B cell (primary cell): Measurements from ENCODE around the gene SLC35G3. TPM values are rescaled to one million over a fixed set of nuclear protein-coding genes. Genes with fewer than 3 reads are reported as not detected.

ENCODE experiments used
- ATAC-seq: fragments of 200-7000 bp; cut with Tn5 transposase; one replicate; pipeline ENCODE4 v1.10.0; 2021; ENCODE audit warnings: low read depth, mild to moderate bottlenecking, moderate number of reproducible peaks, moderate library complexity
- CTCF ChIA-PET: fragments of 350-600 bp; sonication (Branson Sonifier 250); formaldehyde crosslinking; loops from one replicate; lab custom pipeline; 2021; ENCODE audit warnings: antibody characterized with exemption, inconsistent platforms; lab: Charles Lee
- POLR2A ChIA-PET: fragments of 350-600 bp; sonication (Branson Sonifier 250); formaldehyde crosslinking; loops from one replicate; lab custom pipeline; 2021; ENCODE audit warnings: antibody characterized with exemption; lab: Charles Lee
- DNase-seq: peaks from one replicate; pipeline ENCODE4 v3.0.0; 2013
- H2AFZ ChIP-seq: 2 replicates; pipeline ENCODE4 v1.6.1; 2012; ENCODE audit warnings: mild to moderate bottlenecking, low read depth, low read length; ENCODE audit not compliant: insufficient read depth, poor library complexity, severe bottlenecking
- H3K27ac ChIP-seq, 2 donors: 1 replicate in 1 of 2; 2 replicates in 1 of 2; pipeline ENCODE4 v1.5.1; 2012 to 2013; ENCODE audit warnings: low read length in 2 of 2, mild to moderate bottlenecking in 2 of 2, moderate library complexity in 1 of 2
- H3K27me3 ChIP-seq, 4 experiments: fragments of 200-600 bp in 1 of 4; sonication (generic) in 1 of 4; replicated peaks in 1 of 4; 1 replicate in 2 of 4; 2 replicates in 2 of 4; pipeline versions ENCODE4 v1.6.1 to v1.7.0; 2013 to 2016; ENCODE audit warnings: low read length in 3 of 4, mild to moderate bottlenecking in 2 of 4, mixed read lengths in 1 of 4, moderate library complexity in 1 of 4; ENCODE audit not compliant: insufficient read depth in 4 of 4, control insufficient read depth in 3 of 4; ENCODE audit errors: control extremely low read depth in 1 of 4
- H3K36me3 ChIP-seq, 2 experiments: replicated peaks in 1 of 2; 1 replicate in 1 of 2; 2 replicates in 1 of 2; pipeline versions ENCODE4 v1.6.1 to v1.7.1; 2013; ENCODE audit warnings: low read length in 1 of 2; ENCODE audit not compliant: insufficient read depth in 2 of 2, control insufficient read depth in 1 of 2; ENCODE audit errors: control extremely low read depth in 1 of 2, extremely low read depth in 1 of 2
- H3K4me1 ChIP-seq, 2 donors: fragments of 200-600 bp in 1 of 2; sonication (generic) in 1 of 2; 1 replicate in 1 of 2; 2 replicates in 1 of 2; pipeline versions ENCODE4 v1.5.1 to v1.6.1; 2013 to 2017; ENCODE audit warnings: low read length in 2 of 2; ENCODE audit not compliant: control insufficient read depth in 2 of 2, insufficient read depth in 2 of 2
- H3K4me2 ChIP-seq: replicated peaks from 2 replicates; pipeline ENCODE3; 2012; ENCODE audit warnings: mild to moderate bottlenecking, low read depth, low read length; ENCODE audit not compliant: poor library complexity, severe bottlenecking
- H3K4me3 ChIP-seq, 5 experiments: fragments of 200-600 bp in 1 of 5; sonication (generic) in 1 of 5; 1 replicate in 3 of 5; 2 replicates in 2 of 5; pipeline versions ENCODE4 v1.5.1 to v1.7.0; 2011 to 2016; ENCODE audit warnings: low read length in 4 of 5, mild to moderate bottlenecking in 4 of 5, low read depth in 2 of 5, control low read depth in 1 of 5, moderate library complexity in 1 of 5; ENCODE audit not compliant: insufficient read depth in 1 of 5; ENCODE audit errors: control extremely low read depth in 1 of 5, extremely low read depth in 1 of 5
- H3K79me2 ChIP-seq: fragments of 200-600 bp; sonication (generic); one replicate; pipeline ENCODE4 v1.6.0; 2016; ENCODE audit warnings: low read length; ENCODE audit not compliant: control insufficient read depth, insufficient read depth
- H3K9ac ChIP-seq: fragments of 200-600 bp; sonication (generic); 2 replicates; pipeline ENCODE4 v1.6.1; 2017; ENCODE audit warnings: mild to moderate bottlenecking, low read length, moderate library complexity
- H3K9me3 ChIP-seq, 3 donors: one replicate each; pipeline versions ENCODE4 v1.6.1 to v1.7.1; 2013; ENCODE audit warnings: low read length in 2 of 3; ENCODE audit not compliant: control insufficient read depth in 2 of 3, insufficient read depth in 1 of 3; ENCODE audit errors: control extremely low read depth in 1 of 3
- H4K20me1 ChIP-seq: 2 replicates; pipeline ENCODE4 v1.6.0; 2012; ENCODE audit warnings: mild to moderate bottlenecking, low read length; ENCODE audit not compliant: insufficient read depth, control insufficient read depth, poor library complexity, severe bottlenecking
- H3K27ac Mint-ChIP-seq: one replicate; pipeline ENCODE4 v1.8.0; 2021; ENCODE audit warnings: mixed read lengths
- H3K27me3 Mint-ChIP-seq: one replicate; pipeline ENCODE4 v1.8.0; 2021; ENCODE audit warnings: mixed read lengths
- H3K4me1 Mint-ChIP-seq: one replicate; pipeline ENCODE4 v1.8.0; 2021; ENCODE audit warnings: mixed read lengths
- H3K4me3 Mint-ChIP-seq: one replicate; pipeline ENCODE4 v1.8.0; 2021; ENCODE audit warnings: mixed read lengths
- H3K9me3 Mint-ChIP-seq: one replicate; pipeline ENCODE4 v1.8.0; 2022; ENCODE audit warnings: mixed read lengths; ENCODE audit not compliant: insufficient read depth
- EZH2 ChIP-seq: IDR thresholded peaks from 2 replicates; pipeline ENCODE4 v1.6.1; 2012; ENCODE audit warnings: borderline replicate concordance, low read depth, mild to moderate bottlenecking, moderate library complexity, low read length; ENCODE audit not compliant: insufficient read depth, poor library complexity, severe bottlenecking
- WGBS: methylation state at CpG from one replicate; pipeline ENCODE4 v1.1.5; 2013; ENCODE audit warnings: missing lambda C conversion rate; ENCODE audit not compliant: insufficient coverage; 5-methylcytosine and 5-hydroxymethylcytosine counted together
- intact Hi-C: fragments of 100-400 bp; cut with micrococcal nuclease; formaldehyde crosslinking; loops from one replicate; pipeline ENCODE4 v1.10.0; 2022
- polyA plus RNA-seq: library from polyadenylated mRNA; depleted of rRNA; stranded (reverse); fragments of >200 nt; gene quantifications from 2 replicates; pipeline ENCODE4 v1.2.3, GENCODE V29; 2012
- total RNA-seq, 2 donors: library from RNA; stranded (reverse); fragments of 120-200 nt in 1 of 2; gene quantifications; 1 replicate in 1 of 2; 2 replicates in 1 of 2; pipeline versions ENCODE4 v1.2.3 to v1.2.4, GENCODE V29; 2013 to 2022
- TF ChIP-seq, protein P1 (sequence below): fragments of 200-600 bp; IDR thresholded peaks from one replicate; pipeline ENCODE4 v1.8.0; 2022; ENCODE audit warnings: antibody characterized with exemption, mild to moderate bottlenecking

The SLC35G3 gene
- total and polyA plus RNA-seq, 2 donors (not counting 1 experiment from before 2014, with no cell fraction given): not detected

DNA sequence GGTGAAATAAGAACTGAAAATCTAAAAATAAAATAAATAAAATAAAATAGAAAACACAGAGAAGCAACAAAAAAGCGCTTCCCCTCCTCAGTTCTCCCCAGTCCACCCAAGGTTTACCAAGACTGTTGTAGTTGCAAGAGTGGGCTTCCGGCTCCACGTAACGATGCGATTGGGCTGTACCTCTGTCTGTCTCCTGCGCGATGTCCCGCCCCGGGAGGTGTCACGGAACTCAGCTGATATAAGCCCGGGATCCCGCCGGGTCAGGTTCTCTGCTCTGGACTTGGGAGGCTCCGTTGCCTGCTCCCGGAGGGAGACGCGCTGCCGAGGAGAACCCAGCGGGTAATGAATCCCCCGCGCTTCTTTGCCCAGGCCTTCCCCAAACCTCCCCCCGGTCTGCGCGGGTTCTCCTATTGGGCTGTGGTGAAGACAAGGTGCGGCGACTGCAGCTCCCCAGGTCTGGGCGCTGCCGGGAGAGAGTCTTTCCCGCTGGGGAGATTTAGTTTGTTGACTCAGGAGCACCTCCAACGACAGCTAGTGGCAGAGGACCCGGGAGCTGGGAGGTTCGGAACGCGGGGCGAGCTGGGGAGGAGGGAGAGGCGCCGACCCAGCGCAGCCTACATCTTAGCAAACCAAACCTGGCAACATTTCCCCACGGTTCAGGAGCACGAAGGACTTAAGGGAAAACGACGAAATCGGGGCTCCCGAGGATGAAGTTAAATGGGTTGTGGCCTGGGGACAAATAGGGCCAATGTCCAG is 48.8 kb upstream of the SLC35G3 start, which contains the start of gene SLFN5:
Gene SLFN5, plus strand, starts transcription at position 268 of the 756 bp plus-strand sequence. CDS start 15,619 bp downstream, outside the sequence.
- ChIA-PET POLR2A (interaction anchor here (0.5 kb wide), 1 partner anchor 62 kb away, joined by 4 read pairs; no protein-coding TSS in a partner anchor), CTCF (interaction anchor here (1.2 kb wide), 2 partner anchors 14 to 295 kb away, joined by 4 read pairs; partner anchors contain the start of gene SLFN12L)
- Histone ChIP-seq H3K4me2 (peak within 1 kb of the TSS; percentile 86), H4K20me1 (peaks cover 20% of the 10 kb centered on the region), H3K79me2 (peaks cover 38% of the 10 kb centered on the region), H3K4me3 (peak within 1 kb of the TSS; percentile 74 to 98 (median 92)), H3K9ac (peak within 1 kb of the TSS; percentile 88), H3K4me1 (peaks cover 23 to 27% of the 10 kb centered on the region in 2 donors), H3K36me3 (no peaks in the 10 kb centered on the region), H3K9me3 (no peaks in the 10 kb centered on the region), H3K27ac (peak within 1 kb of the TSS; percentile 75 to 79), H2AFZ (peak within 1 kb of the TSS; percentile 94), H3K27me3 (no peaks in the 10 kb centered on the region)
- Mint-ChIP-seq H3K27ac (peak within 1 kb of the TSS; percentile 97), H3K27me3 (peaks cover 4% of the 10 kb centered on the region), H3K4me1 (peaks cover 30% of the 10 kb centered on the region), H3K4me3 (peak within 1 kb of the TSS; percentile 99), H3K9me3 (no peaks in the 10 kb centered on the region)
- intact Hi-C loops: loop anchor here (1.0 to 5.0 kb wide), 8 partner anchors 99 to 559 kb away; partner anchors contain the start of genes CCT6B, LIG3, NLE1 and SLFN13
- ATAC-seq: peak; percentile 80
- peak; percentile 90 for DNase-seq
- under 1% methylated on average over 38 of the region's 44 CpGs for WGBS
- TF ChIP-seq, protein P1, sequence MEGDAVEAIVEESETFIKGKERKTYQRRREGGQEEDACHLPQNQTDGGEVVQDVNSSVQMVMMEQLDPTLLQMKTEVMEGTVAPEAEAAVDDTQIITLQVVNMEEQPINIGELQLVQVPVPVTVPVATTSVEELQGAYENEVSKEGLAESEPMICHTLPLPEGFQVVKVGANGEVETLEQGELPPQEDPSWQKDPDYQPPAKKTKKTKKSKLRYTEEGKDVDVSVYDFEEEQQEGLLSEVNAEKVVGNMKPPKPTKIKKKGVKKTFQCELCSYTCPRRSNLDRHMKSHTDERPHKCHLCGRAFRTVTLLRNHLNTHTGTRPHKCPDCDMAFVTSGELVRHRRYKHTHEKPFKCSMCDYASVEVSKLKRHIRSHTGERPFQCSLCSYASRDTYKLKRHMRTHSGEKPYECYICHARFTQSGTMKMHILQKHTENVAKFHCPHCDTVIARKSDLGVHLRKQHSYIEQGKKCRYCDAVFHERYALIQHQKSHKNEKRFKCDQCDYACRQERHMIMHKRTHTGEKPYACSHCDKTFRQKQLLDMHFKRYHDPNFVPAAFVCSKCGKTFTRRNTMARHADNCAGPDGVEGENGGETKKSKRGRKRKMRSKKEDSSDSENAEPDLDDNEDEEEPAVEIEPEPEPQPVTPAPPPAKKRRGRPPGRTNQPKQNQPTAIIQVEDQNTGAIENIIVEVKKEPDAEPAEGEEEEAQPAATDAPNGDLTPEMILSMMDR: no peak
- no peak for TF ChIP-seq EZH2
